ENCODE data around the gene PRRC2B.
A peak's percentile ranks its signal among the peaks of the same experiment; 100 is the strongest.
"Not testable (repeated sequence)": the region's sequence is repeated elsewhere in the genome, so short reads cannot be mapped to it uniquely, and the experiment has no call there.

The PRRC2B gene

GRCh38 chr9:131485728-131486422 lies 92.0 kb downstream of the PRRC2B start:
- no peak for DNase-seq (ENCODE audit: low read depth)

- DNase-seq (ENCODE audit: low read depth) = no peak
Measured at GRCh38 chr9:131487001-131487400, 93.1 kb downstream of the PRRC2B start.

- DNase-seq (ENCODE audit: low read depth) = no peak
Measured at GRCh38 chr9:131487621-131488031, 93.7 kb downstream of the PRRC2B start.

- no peak for DNase-seq (ENCODE audit: low read depth)
Measured at GRCh38 chr9:131490514-131490913, 96.6 kb downstream of the PRRC2B start.

GRCh38 chr9:131491001-131491710 lies 97.3 kb downstream of the PRRC2B start:
- DNase-seq (ENCODE audit: low read depth) = no peak

- no peak for DNase-seq (ENCODE audit: low read depth)
Measured at GRCh38 chr9:131492070-131492469, 98.2 kb downstream of the PRRC2B start.

- no peak for DNase-seq (ENCODE audit: low read depth)
Measured at GRCh38 chr9:131494296-131494870, 100.5 kb downstream of the PRRC2B start.

- DNase-seq (ENCODE audit: low read depth) = no peak
Measured at GRCh38 chr9:131495785-131496184, 101.9 kb downstream of the PRRC2B start.

GRCh38 chr9:131496844-131497405 lies 103.0 kb downstream of the PRRC2B start:
- DNase-seq (ENCODE audit: low read depth) = no peak

GRCh38 chr9:131499254-131499767 lies 105.4 kb downstream of the PRRC2B start:
- no peak for DNase-seq (ENCODE audit: low read depth)

GRCh38 chr9:131500377-131500776 lies 106.5 kb downstream of the PRRC2B start:
- DNase-seq (ENCODE audit: low read depth) = no peak

GRCh38 chr9:131500939-131501541 lies 107.2 kb downstream of the PRRC2B start:
- DNase-seq (ENCODE audit: low read depth) = peak; percentile 22

GRCh38 chr9:131502781-131503625 lies 109.1 kb downstream of the PRRC2B start, which contains the start of gene POMT1:
POMT1 (plus strand) TSS chr9:131502918; CDS start chr9:131504219, 1,301 bp downstream.
- peak; percentile 32 for DNase-seq (ENCODE audit: low read depth)

GRCh38 chr9:131503626-131504465 lies 110.0 kb downstream of the PRRC2B start:
- DNase-seq (ENCODE audit: low read depth) = no peak

- no peak for DNase-seq (ENCODE audit: low read depth)
Measured at GRCh38 chr9:131505012-131505411, 111.1 kb downstream of the PRRC2B start.

GRCh38 chr9:131511416-131511815 lies 117.5 kb downstream of the PRRC2B start:
- no peak for DNase-seq (ENCODE audit: low read depth)

- DNase-seq (ENCODE audit: low read depth) = no peak
Measured at GRCh38 chr9:131511880-131512279, 118.0 kb downstream of the PRRC2B start.

GRCh38 chr9:131513177-131513576 lies 119.3 kb downstream of the PRRC2B start:
- DNase-seq (ENCODE audit: low read depth) = no peak

- not testable (repeated sequence) for DNase-seq (ENCODE audit: low read depth)
Measured at GRCh38 chr9:131515559-131516031, 121.7 kb downstream of the PRRC2B start.

GRCh38 chr9:131516100-131516499 lies 122.2 kb downstream of the PRRC2B start:
- no peak for DNase-seq (ENCODE audit: low read depth)
